HG03432 (cell line): ENCODE data around the gene SPPL3.
A peak's percentile ranks its signal among the peaks of the same experiment; 100 is the strongest.
"Not testable (repeated sequence)": the region's sequence is repeated elsewhere in the genome, so short reads cannot be mapped to it uniquely, and the experiment has no call there.

ENCODE experiments used
- ATAC-seq: cut with Tn5 transposase; IDR thresholded peaks from one replicate; pipeline ENCODE4 v1.9.1; 2021; ENCODE audit warnings: mild to moderate bottlenecking, moderate library complexity; ENCODE audit not compliant: unreplicated experiment

SPPL3 gene

DNA sequence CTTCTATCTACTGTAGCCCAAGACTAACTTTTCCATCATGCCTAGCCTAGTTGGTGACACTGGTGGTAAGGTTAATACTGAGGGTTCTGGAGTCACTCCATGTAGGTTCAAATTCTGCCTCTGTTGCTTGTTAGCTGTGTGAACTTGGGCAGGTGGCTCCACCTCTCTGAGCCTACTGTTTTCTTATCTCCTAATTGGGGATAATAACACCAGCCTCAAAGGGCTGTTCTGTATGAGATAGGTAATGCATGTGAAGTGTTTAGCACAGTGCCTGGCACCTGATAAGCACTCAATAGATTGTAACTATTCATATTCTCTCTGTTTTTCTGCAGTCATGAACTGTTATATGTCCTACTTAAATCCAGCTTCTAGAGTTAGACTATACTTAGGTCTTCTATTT, 17.5 kb upstream of the SPPL3 start:
- ATAC-seq, result no peak

DNA sequence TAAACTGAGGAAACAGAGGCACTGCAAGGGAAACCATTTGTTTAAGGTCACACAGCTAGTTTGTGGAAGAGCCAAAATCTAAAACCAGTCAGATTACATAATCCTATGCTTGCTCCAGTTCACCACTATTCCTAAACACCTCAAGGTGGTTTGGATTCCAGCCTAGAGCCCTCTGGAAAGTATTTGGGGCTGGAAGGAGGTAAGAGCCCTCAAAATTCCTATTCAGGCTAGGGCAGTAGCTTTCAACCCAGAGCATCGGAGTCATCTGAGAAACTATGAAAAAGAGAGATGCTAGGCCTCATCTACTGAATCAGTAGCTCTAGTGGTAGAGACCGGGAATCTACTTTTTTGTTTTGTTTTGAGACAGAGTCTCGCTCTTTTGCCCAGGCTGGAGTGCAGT, 16.0 kb upstream of the SPPL3 start:
- ATAC-seq, result no peak

DNA sequence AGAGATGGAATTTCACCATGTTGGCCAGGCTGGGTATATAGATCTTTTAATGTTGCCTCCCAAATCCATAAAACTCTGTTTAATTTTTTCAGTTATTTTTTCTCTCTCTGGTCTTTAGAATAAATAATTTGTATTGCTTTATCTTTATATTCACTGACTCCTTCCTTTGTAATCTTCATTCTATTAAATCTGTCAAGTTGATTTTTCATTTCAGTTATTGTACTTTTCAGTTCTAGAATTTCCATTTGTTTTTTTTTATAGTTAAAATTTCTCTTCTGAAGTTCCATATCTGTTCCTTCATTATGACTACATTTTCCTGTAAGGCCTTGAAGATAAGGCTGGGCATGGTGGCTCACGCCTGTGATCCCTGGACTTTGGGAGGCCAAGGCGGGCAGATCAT, 13.6 kb upstream of the SPPL3 start:
- ATAC-seq, result no peak

DNA sequence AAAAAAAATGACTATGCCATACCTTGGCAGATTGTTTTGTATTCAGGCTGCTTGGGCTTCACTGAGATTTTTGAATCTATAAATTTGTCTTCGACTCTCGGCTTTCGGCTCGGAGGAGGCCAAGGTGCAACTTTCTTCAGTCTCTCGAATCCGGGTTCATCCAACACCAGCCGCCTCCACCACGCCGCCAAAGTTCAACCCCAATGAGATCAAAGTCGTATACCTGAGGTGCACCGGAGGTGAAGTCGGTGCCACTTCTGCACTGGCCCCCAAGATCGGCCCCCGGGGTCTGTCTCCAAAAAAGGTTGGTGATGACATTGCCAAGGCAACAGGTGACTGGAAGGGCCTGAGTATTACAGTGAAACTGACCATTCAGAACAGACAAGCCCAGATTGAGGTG, 12.4 kb upstream of the SPPL3 start:
- no peak for ATAC-seq

DNA sequence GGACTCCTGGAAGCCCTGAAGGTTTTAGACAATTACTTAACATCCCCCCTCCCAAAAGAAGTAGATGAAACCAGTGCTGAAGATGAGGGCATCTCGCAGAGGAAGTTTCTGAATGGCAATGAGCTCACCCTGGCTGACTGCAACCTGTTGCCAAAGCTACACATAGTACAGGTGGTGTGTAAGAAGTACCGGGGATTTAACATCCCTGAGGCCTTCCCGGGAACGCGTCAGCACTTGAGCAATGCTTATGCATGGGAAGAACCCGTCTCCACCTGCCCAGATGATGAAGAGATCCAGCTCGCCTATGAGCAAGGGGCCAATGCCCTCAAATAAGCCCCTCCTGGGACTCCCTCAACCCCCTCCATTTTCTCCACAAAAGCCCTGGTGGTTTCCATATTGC, 10.6 kb upstream of the SPPL3 start:
- no peak for ATAC-seq

GRCh38 chr12:120909633-120910298, 5.6 kb upstream of the SPPL3 start:
- ATAC-seq, result no peak

DNA sequence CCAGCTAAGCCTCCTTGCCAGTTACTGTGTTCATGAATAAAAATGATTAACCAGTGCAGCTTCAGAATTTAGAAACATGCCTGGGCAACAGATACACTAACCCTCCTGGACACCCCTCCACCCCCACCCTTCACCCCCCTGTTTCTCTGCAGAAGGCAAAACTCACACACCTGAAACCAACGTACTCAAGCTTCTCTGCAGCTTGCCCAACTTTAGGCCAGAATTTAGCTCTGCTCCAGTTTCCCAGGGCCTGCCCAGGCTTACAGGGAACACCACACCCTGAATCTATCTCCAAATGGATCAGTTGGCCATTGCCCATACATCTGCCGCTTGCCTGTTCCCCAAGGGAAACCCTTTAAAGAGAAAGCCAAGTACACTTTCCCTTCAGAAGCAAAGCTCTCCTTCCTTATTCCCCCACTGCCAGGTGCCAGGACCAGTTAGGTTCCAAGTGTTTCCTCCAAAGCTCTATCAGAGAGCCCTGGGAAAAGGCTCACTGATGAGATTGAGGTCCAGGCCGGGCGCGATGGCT, 1.8 kb upstream of the SPPL3 start:
- no peak for ATAC-seq

- peak; percentile 53 for ATAC-seq
Observed at GRCh38 chr12:120903412-120904196, 554 bp downstream of the SPPL3 start.

- ATAC-seq, result no peak
Observed at GRCh38 chr12:120902846-120903411, 1.2 kb downstream of the SPPL3 start.

- no peak for ATAC-seq
Observed at GRCh38 chr12:120901818-120902217, 2.3 kb downstream of the SPPL3 start.

DNA sequence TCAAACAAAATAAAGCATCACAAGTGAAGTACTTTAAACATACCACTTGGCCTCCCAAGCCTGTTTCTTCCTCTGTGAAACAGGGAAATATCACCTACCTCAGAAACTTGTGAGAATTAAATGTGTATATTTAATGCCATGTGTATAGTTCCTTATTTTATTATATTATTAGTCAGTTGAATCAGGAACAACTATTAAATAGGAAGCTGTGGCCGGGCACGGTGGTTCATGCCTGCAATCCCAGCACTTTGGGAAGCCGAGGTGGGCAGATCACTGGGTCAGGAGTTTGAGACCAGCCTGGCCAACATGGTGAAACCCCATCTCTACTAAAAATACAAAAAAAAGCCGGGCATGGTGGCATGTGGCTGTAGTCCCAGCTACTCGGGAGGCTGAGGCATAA, 3.1 kb downstream of the SPPL3 start:
- ATAC-seq, result not testable (repeated sequence)

DNA sequence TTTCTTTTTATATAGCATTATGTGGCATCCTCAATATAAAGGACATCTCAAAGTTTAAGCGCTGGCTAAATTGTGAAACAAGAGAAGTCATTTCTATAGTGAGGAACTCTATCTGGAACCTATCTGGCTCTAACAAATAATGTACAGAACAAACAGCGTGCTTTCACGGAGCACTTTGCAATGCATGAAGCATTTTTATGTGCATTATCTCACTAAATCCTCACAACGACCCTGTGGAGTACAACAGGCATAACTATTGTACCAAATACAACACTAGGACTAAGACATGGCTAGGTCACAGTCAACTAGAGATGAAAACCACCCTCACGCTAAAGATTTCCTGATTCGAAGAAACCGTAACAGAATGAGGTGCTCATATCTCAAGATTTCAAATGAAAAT, 8.6 kb downstream of the SPPL3 start:
- no peak for ATAC-seq

DNA sequence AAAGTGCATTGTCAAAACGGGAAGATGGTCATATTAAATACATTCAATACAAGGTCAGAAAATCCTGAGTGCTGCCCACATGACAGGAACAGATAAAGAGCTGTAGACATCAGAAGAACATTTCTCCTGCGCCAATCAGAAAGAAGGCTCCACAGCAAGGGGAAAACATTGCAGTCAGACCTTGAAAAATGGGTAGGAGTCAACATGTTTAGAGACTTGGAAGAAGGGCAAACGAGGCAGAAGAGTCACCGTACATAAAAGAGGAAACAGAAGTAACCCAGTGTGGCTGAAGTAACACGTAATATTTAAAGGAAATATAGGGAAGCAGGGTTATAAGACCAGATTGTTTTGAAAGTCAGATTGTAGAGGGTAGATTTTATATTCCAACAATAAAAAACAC, 11.9 kb downstream of the SPPL3 start:
- ATAC-seq, result no peak

DNA sequence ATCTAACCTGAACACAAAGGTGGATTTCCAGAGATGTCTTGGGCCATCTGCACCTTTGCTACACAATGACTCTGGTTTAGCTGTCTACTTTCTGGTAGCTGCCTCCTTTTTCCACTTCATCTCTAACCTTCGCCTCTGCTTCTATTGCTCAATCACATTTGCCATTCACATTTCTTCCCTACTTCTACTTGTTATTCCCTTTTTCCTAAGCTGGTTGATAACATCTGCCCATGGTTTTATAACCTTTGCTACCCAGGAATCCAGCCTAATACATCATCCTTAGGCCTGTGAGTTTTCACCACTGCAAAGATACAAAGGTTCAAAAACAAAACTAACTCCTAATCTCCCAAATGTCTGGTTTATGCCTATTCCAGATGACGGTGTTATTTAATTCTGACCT, 13.2 kb downstream of the SPPL3 start:
- no peak for ATAC-seq

DNA sequence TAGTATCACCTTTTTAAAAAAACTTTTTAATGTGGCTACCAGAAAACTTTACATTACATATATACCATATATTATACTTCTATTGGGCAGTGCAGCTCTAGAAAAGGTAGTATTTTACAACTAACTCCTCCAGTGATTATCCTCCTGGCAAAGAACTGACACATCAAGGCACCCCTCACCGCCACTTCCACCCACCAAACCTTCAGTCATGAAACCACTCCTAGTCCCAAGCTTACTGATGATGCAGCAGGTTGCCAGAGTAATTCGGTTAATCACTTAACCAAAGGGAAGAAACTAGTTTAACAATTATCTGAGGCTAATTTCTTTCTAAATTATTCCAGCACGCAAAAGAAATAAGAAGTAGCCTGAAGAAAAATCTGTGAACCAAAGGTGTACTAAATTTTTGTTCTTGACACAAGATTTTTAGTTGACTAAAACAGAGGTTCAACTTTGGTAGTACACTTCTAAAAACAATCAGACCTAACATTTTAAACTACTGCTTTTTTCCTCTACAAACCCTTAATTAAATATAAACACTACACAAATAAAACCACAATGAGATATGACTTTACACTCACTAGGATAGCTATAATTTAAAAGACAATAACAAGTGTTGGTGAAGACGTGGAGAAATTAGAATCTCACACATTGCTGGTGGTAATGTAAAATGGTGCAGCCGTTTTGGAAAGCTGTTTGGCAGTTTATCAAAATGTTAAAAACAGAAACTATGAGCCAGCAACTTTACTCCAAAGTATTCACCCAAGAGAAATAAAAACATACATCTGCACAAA, 16.7 kb downstream of the SPPL3 start:
- ATAC-seq, result no peak

DNA sequence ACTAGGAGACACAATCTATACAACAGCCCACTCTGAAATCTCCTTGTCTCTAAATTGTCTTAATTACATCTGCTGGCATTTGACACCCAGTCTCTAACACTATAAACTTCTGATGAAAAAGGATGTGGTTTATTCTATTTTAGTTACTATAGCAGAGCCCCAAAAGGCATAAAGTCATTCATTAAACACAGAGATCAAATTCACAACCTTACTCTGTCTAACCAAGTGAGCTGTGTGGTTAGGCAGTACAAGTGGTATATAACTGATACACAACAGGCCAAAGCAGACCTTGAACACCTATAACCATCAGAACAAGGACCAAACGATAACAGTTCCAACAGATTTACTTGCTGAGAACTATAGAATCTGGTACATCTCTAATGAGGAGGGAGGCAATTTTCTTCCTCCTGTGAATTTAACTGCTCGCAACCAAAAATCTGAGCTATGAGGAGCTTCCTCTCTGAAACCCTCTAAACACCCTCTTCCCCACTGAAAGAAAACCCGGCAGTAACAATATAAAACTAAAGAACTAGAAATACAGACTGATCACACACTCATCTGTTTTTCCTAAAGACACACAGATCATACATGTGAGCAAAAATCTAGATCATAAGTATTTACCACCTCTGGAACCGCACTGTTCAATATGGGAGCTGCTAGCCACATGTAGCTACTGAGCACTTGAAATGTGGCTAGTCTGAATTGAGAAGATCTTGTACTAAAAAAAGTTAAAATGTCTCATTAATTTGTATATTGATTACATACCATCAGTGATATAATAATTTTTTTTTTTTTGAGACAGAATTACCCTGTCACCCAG, 17.7 kb downstream of the SPPL3 start:
- ATAC-seq, result peak; percentile 84

DNA sequence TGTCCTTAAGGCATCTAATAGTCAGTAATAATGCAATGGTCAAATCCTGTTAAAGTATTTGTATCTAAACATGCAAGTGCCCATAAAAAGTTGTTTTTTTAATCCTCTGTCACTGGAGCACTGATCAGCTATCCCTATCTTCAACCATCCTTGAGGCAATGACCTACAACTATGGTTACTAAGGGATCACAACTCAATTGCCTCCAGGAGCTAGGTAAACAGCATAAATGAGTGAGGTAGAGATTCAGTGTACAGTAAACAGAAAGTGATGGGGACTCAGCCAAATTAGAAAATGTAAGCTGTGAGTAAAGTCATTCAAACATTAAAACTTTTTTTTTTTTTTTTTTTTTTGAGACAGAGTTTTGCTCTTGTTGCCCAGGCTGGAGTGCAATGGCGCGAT, 18.6 kb downstream of the SPPL3 start:
- ATAC-seq, result no peak

GRCh38 chr12:120884644-120885043, 19.5 kb downstream of the SPPL3 start:
- no peak for ATAC-seq

GRCh38 chr12:120882055-120882555, 22.1 kb downstream of the SPPL3 start:
- no peak for ATAC-seq

GRCh38 chr12:120879718-120880300, 24.3 kb downstream of the SPPL3 start:
- no peak for ATAC-seq
